ENCODE results near the gene POLE3. TPM values are rescaled to one million over a fixed set of nuclear protein-coding genes. Genes with fewer than 3 reads are reported as not detected.
A peak's percentile ranks its signal among the peaks of the same experiment; 100 is the strongest.

Gene POLE3
- 10 to 100 TPM; 29.1 to 59.4 (median 32.2) TPM for total RNA-seq

GRCh38 chr9:113410207-113410864 lies at the start of gene POLE3, which contains the start of gene C9orf43:
Gene POLE3, minus strand, starts transcription at chr9:113410675. Its CDS starts 382 bp downstream, at chr9:113410293.
Gene C9orf43, plus strand, starts transcription at chr9:113410747. Its CDS starts 2,747 bp downstream, at chr9:113413494.
- peak; percentile 98 for ATAC-seq (ENCODE audit: low FRiP score)
- TF ChIP-seq, protein P1, sequence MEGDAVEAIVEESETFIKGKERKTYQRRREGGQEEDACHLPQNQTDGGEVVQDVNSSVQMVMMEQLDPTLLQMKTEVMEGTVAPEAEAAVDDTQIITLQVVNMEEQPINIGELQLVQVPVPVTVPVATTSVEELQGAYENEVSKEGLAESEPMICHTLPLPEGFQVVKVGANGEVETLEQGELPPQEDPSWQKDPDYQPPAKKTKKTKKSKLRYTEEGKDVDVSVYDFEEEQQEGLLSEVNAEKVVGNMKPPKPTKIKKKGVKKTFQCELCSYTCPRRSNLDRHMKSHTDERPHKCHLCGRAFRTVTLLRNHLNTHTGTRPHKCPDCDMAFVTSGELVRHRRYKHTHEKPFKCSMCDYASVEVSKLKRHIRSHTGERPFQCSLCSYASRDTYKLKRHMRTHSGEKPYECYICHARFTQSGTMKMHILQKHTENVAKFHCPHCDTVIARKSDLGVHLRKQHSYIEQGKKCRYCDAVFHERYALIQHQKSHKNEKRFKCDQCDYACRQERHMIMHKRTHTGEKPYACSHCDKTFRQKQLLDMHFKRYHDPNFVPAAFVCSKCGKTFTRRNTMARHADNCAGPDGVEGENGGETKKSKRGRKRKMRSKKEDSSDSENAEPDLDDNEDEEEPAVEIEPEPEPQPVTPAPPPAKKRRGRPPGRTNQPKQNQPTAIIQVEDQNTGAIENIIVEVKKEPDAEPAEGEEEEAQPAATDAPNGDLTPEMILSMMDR (IDR thresholded peaks at IDR 0.05) = no peak

GRCh38 chr9:113456235-113456634 lies 45.8 kb upstream of the POLE3 start:
- ATAC-seq (ENCODE audit: low FRiP score) (no peak), DNase-seq (ENCODE audit: low spot score) (no peak)
- TF ChIP-seq, protein P1 (IDR thresholded peaks at IDR 0.05) = no peak

More at GRCh38 chr9:113410207-113410864, at the start of gene POLE3, which contains the start of gene C9orf43:
- DNase-seq (ENCODE audit: low spot score) = peak; percentile 85

GRCh38 chr9:113454914-113455761 lies 44.7 kb upstream of the POLE3 start:
- TF ChIP-seq, protein P1 (IDR thresholded peaks at IDR 0.05) = no peak
- peak; percentile 95 for ATAC-seq (ENCODE audit: low FRiP score)
- no peak for DNase-seq (ENCODE audit: low spot score)

DNA sequence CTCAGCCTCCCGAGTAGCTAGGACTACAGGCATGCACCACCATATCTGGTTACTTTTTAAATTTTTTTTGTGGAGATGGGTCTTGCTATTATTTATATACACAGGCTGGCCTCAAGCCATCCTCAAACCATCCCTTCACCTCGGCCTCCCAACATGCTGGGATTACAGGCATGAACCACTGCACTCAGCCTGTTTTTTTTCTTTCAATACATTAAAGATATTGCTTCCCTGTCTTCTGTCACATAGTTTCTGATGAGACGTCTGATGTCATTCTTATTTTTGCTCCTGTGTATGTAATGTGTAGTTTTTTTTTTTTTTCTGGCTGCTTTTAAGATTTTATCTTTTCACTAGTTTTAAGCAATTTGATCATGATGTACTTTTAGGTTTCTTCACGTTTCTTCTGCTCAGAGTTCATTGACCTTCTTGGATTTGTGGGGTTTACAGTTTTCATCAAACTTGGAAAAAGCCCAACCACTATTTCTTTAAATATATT lies 41.7 kb upstream of the POLE3 start:
- ATAC-seq (ENCODE audit: low FRiP score) (no peak), DNase-seq (ENCODE audit: low spot score) (no peak)
- TF ChIP-seq, protein P1 (IDR thresholded peaks at IDR 0.05) = no peak

GRCh38 chr9:113449376-113449775 lies 38.9 kb upstream of the POLE3 start:
- ATAC-seq (ENCODE audit: low FRiP score) (no peak), DNase-seq (ENCODE audit: low spot score) (no peak)
- TF ChIP-seq, protein P1 (IDR thresholded peaks at IDR 0.05) = no peak

DNA sequence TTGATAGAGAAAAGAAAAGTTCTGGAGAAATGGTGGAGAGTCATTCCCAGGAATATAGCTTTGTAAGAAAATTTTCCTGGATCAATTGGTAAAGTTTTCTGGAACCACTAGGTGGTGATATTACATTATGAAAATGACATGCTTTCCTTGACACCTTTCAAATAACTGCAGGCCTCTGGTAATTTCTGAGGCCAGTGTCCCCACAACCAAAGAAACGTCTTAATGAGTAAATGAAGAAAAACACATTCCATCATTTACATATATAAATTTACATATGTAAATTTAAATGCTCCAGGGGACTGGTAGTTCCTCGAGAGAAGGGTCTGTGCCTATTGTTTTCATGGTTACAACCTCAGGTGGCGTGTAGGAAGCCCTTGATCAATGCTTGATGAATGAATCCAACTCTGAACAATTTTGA lies 35.9 kb upstream of the POLE3 start:
- ATAC-seq (ENCODE audit: low FRiP score) = no peak
- TF ChIP-seq, protein P1 (IDR thresholded peaks at IDR 0.05) = no peak

More for the DNA sequence above, 35.9 kb upstream of the POLE3 start:
- DNase-seq (ENCODE audit: low spot score) = no peak
